GM10266 (cell line): ENCODE data around the gene TMEM44.
A peak's percentile ranks its signal among the peaks of the same experiment; 100 is the strongest.

Experiments
- DNase-seq: peaks from one replicate; pipeline ENCODE4 v3.0.0; 2012; ENCODE audit errors: extremely low spot score
- CTCF ChIP-seq: IDR thresholded peaks from 2 replicates; pipeline ENCODE4 v1.5.1; 2012; ENCODE audit warnings: mild to moderate bottlenecking, low read depth; ENCODE audit not compliant: control insufficient read depth, insufficient read depth; ENCODE audit errors: missing control alignments

Gene TMEM44

GRCh38 chr3:194633349-194634004 lies at the start of gene TMEM44:
Gene TMEM44, minus strand, starts transcription at chr3:194633419. Its CDS starts 204 bp downstream, at chr3:194633215.
- peak; percentile 83 for TF ChIP-seq CTCF

GRCh38 chr3:194682694-194683310 lies 49.6 kb upstream of the TMEM44 start:
- DNase-seq: peak; percentile 89
- TF ChIP-seq CTCF: peak; percentile 99

More at GRCh38 chr3:194633349-194634004, at the start of gene TMEM44:
- peak; percentile 97 for DNase-seq

GRCh38 chr3:194682189-194682693 lies 49.0 kb upstream of the TMEM44 start:
- no peak for TF ChIP-seq CTCF
- no peak for DNase-seq

GRCh38 chr3:194680888-194681615 lies 47.8 kb upstream of the TMEM44 start:
- no peak for TF ChIP-seq CTCF
- DNase-seq: no peak

- DNase-seq: no peak
- TF ChIP-seq CTCF: no peak
Observed at GRCh38 chr3:194676471-194676870, 43.3 kb upstream of the TMEM44 start.

GRCh38 chr3:194675680-194676079 lies 42.5 kb upstream of the TMEM44 start:
- no peak for TF ChIP-seq CTCF
- DNase-seq: no peak
